AG08396 (cell line): Measurements from ENCODE around the gene ATP13A2.
"Not testable (repeated sequence)": the region's sequence is repeated elsewhere in the genome, so short reads cannot be mapped to it uniquely, and the experiment has no call there.

Experiments used
- DNase-seq: peaks from one replicate; pipeline ENCODE4 v3.0.0; 2012; ENCODE audit warnings: low spot score, mixed read lengths

Gene ATP13A2

GRCh38 chr1:16978139-16978538 lies 33.6 kb downstream of the ATP13A2 start:
- DNase-seq = no peak

DNA sequence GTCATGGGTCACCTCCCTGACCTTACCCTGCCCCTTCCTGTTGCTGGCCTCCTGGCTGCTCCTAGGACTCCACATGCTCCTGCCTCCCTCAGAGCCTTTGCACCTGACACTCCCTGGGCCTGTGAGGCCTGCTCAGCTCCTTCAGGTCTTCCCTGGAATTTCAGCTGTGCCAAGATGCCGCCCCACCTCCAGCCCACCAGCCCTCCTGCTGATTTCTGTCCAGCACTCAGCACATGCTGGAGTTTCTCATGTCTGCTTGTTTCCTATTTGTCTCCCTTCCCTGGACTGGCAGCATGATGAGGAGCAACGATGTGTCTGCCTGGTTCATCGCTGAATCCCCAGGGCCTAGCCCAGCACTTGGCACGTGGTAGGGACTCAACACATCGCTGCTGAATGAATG lies 34.4 kb downstream of the ATP13A2 start:
- DNase-seq = no peak

- no peak for DNase-seq
These were observed 34.8 kb downstream of the ATP13A2 start for GRCh38 chr1:16976966-16977365.

DNA sequence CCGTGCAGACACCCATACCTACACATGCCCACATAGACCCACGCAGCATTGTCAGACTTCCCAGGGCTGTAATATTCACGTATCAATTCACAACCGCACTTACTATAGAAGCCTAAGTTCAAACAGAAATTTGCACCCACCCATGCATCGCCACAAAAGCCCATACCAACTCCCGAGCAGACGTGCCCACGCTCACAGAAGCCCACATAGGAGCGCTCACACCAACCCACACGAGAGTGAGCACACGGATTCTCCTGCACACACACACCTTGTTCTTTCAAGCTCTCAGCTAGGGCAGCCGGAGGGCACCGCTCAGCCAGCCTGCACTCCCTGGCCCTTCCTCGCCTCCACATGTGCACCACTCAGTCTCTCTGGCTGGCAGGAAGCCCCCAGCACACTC lies 35.9 kb downstream of the ATP13A2 start:
- no peak for DNase-seq

DNA sequence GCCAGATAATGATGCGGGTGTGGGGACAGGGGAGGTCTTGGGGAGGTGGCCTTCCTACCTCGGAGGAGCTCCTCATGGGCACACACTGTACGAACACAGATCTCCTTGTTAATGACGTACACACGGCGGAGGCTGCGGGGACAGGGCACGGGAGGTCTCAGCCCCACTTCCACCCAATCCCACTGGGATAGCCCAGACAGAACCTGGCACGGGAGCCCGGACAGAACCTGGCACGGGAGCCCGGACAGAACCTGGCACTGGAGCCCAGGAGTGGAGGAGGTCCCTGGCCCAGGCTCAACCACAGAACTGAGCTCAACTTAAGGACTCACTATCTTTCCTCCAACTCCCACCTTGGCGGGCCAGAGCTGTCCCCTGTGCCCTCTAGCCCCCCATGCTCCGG lies 36.5 kb downstream of the ATP13A2 start:
- DNase-seq = no peak

- no peak for DNase-seq
These were observed 38.5 kb downstream of the ATP13A2 start for GRCh38 chr1:16973215-16973614.

GRCh38 chr1:16972189-16972895 lies 39.4 kb downstream of the ATP13A2 start:
- DNase-seq = no peak

DNA sequence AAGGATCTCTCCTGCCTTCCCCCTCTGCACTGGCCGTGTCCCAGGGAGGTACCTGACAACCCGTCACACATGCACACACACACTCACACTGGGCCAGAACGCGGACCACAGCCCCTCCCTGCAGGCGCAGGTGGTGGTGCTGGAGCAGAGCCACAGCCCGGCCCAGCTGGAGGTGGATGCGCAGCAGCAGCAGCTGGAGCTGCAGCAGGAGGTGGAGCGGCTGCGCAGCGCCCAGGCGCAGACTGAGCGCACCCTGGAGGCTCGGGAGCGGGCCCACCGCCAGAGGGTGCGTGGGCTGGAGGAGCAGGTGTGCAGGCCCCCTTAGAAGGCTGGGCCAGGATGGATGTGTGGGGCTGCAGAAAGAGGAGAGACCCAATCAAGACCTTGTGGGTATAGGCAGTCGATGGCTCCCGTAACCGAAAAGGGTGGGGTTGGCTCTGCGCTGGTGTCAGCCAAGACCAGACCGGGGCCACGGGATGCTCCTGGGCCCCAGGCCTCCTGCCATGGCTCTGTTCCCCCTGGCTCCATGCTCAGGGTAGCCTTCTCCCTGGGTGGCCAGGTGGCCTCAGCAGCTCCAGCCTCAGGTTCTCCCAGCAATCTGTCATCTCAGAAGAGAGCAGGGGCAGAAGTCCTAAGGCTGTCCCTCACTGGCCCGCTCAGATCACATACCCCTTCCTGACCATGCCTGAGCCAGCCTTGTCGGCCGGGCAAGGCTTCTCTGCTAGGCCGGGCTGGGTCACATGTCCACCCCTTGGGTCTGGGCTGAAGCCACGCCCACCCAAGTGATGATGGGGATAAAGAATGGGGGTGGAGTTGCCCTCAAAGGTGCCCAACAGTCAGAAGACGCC lies 40.2 kb downstream of the ATP13A2 start:
- DNase-seq = peak; percentile 76

DNA sequence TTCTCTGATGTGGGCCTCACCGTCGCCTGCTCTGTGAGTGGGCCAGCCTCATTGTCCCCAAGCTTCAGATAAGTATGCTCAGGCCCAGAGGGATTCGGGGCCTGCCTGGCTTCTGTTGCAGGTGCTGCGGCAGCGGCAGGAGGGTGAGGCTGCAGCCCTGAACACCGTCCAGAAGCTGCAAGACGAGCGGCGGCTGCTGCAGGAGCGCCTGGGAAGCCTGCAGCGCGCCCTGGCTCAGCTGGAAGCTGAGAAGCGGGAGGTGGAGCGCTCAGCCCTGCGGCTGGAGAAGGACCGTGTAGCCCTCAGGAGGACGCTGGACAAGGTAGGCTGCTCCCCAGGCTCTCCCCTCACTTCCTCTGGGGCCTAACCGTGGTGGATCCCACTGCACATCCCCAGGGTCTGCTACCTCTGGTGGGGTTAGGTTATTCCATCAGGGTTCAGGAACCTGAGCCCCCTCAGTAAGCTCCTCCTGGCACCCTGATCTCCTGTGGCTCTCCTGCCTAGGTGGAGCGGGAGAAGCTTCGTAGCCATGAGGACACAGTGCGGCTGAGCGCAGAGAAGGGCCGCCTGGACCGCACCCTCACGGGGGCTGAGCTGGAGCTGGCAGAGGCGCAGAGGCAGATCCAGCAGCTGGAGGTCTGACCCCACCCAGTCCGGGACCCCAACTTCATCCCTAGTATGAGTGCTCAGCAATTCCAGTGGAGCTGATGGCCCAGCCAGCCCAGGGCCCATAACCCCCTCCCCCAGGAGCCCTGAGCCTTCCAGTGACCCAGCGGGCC lies 41.4 kb downstream of the ATP13A2 start:
- DNase-seq = no peak

DNA sequence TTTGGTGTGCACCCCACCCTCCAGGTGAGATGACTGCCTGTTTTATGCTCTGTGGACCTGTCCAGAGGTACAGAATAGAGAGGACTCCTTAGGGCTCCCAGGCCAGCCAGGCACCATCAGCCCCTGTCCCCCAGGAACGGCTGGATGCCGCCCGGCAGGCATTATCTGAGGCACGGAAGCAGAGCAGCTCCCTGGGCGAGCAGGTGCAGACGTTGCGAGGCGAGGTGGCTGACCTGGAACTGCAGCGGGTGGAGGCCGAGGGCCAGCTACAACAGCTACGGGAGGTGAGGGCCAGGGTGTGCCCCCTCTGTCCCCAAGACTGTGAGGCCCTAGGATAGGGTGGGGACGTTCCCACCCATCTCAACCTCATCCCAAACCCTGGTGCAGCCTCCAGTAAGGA lies 42.1 kb downstream of the ATP13A2 start:
- no peak for DNase-seq

DNA sequence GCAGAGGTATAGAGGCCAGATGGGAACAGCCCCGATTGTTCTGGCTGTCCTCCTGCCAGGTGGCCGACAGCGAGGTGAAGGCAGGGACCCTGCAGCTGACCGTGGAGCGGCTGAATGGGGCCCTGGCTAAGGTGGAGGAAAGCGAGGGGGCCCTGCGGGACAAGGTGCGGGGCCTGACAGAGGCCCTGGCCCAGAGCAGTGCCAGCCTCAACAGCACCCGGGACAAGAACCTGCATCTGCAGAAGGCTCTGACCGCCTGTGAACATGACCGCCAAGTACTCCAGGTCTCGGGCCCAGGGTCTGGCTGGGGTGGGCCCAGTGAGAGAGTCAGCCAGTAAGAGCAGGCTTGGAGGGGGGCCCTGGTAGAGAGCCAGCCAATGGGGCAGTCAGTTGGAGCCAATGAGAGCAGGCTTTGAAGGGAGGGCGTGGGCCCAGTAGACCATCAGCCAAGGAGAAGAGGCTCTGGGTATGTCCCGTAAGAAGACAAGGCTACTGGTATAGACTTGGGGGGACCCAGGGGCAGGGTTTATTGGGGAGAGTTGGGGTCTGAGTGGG lies 42.6 kb downstream of the ATP13A2 start:
- no peak for DNase-seq

GRCh38 chr1:16968372-16968771 lies 43.4 kb downstream of the ATP13A2 start:
- DNase-seq = no peak

DNA sequence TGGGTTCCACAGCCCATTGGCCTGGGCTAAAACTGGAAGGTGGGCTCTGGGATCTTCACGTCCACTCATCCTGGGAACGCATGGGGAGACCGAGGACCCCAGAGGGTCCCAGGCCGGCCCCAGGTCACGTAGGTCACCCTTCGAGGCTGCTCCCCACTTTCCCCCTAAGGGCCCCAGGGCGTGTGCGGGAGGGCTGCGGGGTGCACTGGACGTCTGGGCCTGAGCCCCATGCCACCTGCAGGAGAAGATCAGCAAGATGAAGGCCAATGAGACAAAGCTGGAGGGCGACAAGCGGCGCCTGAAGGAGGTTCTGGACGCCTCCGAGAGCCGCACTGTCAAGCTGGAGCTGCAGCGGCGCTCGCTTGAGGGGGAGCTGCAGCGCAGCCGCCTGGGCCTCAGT lies 43.8 kb downstream of the ATP13A2 start:
- no peak for DNase-seq

DNA sequence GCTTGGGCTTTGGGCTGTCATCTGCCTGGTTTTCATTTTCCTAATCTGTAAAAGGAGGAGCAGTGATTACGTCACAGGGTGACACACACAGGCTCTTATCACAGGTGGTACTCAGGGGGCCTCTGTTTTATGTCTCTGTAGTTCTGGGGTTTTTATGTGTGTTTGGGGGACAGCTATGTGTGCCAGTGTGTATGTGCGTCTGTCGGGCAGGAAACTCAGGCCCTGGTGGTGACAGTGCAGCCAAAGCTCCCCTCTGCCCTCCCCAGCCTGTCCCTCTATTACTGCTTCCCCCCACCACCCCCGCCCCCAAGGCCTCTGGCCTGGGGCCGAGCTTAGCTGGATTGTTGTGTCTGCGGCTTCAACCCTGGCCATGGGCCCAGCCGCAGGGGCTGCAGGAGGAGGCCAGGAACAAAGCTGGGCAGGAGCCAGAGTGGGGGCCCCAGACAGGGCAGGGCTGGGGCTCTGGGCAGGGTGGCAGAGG lies 44.6 kb downstream of the ATP13A2 start:
- DNase-seq = no peak

GRCh38 chr1:16966282-16966681 lies 45.4 kb downstream of the ATP13A2 start:
- DNase-seq = no peak

DNA sequence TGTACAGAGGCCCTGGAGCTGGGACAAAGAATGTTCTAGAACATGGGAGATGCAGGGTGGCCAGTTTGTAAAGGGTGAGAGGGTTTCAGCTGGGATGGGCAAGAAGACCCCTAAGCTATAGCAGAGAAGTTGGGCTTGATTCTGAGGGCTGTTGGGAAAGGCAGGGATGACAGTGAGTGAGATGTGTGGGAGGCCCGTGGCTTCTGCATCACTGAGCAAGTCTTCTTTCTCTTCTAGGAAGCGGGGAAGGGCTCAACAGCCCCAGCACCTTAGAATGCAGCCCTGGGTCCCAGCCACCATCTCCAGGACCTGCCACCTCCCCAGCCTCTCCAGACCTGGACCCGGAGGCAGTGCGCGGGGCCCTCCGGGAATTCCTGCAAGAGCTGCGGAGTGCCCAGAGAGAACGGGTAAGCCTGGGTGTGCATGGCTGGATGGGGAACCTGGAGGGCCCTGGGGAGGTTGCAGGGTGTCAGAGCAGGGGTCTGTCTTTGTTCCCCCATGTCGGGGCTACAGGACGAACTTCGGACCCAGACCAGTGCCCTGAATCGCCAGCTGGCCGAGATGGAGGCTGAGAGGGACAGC lies 46.2 kb downstream of the ATP13A2 start:
- DNase-seq = no peak

GRCh38 chr1:16964169-16964568 lies 47.6 kb downstream of the ATP13A2 start:
- not testable (repeated sequence) for DNase-seq

GRCh38 chr1:16961297-16962133 lies 50.2 kb downstream of the ATP13A2 start:
- no peak for DNase-seq

DNA sequence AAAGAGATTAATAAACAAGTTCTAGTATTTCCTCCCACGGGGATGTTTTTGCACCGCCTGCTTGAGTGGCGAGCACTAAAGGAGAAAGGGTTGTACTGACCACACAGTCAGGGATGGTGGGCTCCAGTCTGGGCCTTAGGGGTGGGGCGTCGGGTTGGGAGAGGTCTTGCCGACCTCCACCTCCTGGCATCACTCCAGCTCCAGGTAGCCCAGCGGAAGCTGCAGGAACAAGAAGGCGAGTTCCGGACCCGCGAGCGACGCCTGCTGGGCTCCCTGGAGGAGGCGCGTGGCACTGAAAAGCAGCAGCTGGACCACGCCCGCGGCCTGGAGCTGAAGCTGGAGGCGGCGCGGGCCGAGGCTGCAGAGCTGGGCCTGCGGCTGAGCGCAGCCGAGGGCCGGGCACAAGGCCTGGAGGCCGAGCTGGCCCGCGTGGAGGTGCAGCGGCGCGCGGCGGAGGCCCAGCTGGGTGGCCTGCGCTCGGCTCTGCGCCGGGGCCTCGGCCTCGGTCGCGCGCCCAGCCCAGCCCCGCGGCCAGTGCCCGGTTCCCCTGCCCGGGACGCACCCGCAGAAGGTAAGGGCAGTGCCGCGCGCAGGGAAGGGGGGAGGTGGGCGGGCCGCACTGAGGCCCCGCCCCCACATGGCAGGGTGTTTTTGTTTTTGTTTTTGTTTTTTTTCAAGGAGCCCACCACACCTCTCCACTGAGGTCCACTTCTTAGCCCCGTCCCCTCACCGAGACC lies 51.0 kb downstream of the ATP13A2 start:
- peak; percentile 87 for DNase-seq

DNA sequence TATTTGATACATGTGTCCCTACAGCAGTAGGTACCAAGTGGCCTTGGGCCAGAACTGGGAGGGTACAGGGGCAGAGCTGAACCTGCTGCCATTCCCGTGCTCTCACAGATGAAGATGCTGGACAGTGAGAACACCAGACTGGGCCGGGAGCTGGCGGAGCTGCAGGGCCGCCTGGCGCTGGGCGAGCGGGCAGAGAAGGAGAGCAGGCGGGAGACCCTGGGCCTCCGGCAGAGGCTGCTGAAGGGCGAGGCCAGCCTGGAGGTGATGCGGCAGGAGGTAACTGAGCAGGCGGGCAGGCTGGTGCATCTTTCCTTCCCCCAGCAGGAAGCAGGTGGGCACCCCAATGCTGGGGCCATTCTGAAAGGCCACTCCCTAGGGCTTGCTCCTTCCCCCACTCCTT lies 53.3 kb downstream of the ATP13A2 start:
- DNase-seq = no peak
